Calu3 (cell line): ENCODE data around the gene PSMG4. TPM values are rescaled to one million over a fixed set of nuclear protein-coding genes. Genes with fewer than 3 reads are reported as not detected.

Experiments
- BruUV-seq: library from RNA; stranded (reverse); fragments of 400-500 nt; replicated peaks from 2 replicates; lab custom pipeline; 2021; lab: Mats Ljungman, UMichigan
- CTCF ChIA-PET: fragments of 300-600 bp; sonication (Branson Sonifier 250); formaldehyde crosslinking; loops from one replicate; lab custom pipeline; 2022; ENCODE audit warnings: antibody characterized with exemption; lab: Charles Lee
- DNase-seq: peaks from one replicate; pipeline ENCODE4 v3.0.0; 2022
- H3K27ac Mint-ChIP-seq: one replicate; pipeline ENCODE4 v1.8.0; 2022; ENCODE audit warnings: mixed read lengths; ENCODE audit not compliant: unreplicated experiment
- H3K27me3 Mint-ChIP-seq: one replicate; pipeline ENCODE4 v1.8.0; 2022; ENCODE audit warnings: mixed read lengths; ENCODE audit not compliant: unreplicated experiment
- H3K36me3 Mint-ChIP-seq: one replicate; pipeline ENCODE4 v1.8.0; 2022; ENCODE audit warnings: mild to moderate bottlenecking, moderate library complexity, mixed read lengths; ENCODE audit not compliant: insufficient read depth, unreplicated experiment
- H3K4me1 Mint-ChIP-seq: one replicate; pipeline ENCODE4 v1.8.0; 2022; ENCODE audit warnings: mild to moderate bottlenecking, low read depth, mixed read lengths; ENCODE audit not compliant: unreplicated experiment
- H3K4me3 Mint-ChIP-seq: one replicate; pipeline ENCODE4 v1.8.0; 2022; ENCODE audit warnings: mild to moderate bottlenecking, low read depth, moderate library complexity, mixed read lengths; ENCODE audit not compliant: unreplicated experiment
- H3K9me3 Mint-ChIP-seq: one replicate; pipeline ENCODE4 v1.8.0; 2022; ENCODE audit warnings: low read depth, mixed read lengths; ENCODE audit not compliant: unreplicated experiment
- CTCF ChIP-seq: fragments of 200-600 bp; IDR thresholded peaks from one replicate; pipeline ENCODE4 v1.8.0; 2022; ENCODE audit warnings: antibody characterized with exemption; ENCODE audit not compliant: unreplicated experiment
- intact Hi-C: fragments of 100-400 bp; cut with micrococcal nuclease; formaldehyde crosslinking; loops from one replicate; pipeline ENCODE4 v1.10.0; 2022; ENCODE audit not compliant: unreplicated experiment
- total RNA-seq: library from RNA; stranded (reverse); gene quantifications from 2 replicates; pipeline ENCODE4 v1.2.3, GENCODE V29; 2022

PSMG4 gene
- total RNA-seq, 1 experiment from 2014 or later = 17.6 TPM

GRCh38 chr6:3297909-3298308 lies 39.2 kb downstream of the PSMG4 start:
- H3K9me3 Mint-ChIP-seq = no peaks in the 10 kb centered on the region
- BruUV-seq = no TSS peak
- H3K4me1 Mint-ChIP-seq = no peaks in the 10 kb centered on the region
- no peak for DNase-seq
- no peak for TF ChIP-seq CTCF
- H3K27me3 Mint-ChIP-seq = peaks cover 29% of the 10 kb centered on the region
- intact Hi-C loops = no loop called here
- no peaks in the 10 kb centered on the region for H3K36me3 Mint-ChIP-seq
- CTCF ChIA-PET = no interaction called here
- no peak overlapping the region for H3K27ac Mint-ChIP-seq
- H3K4me3 Mint-ChIP-seq = no peak overlapping the region

- no peak for TF ChIP-seq CTCF
- Mint-ChIP-seq H3K27ac (no peak overlapping the region), H3K36me3 (no peaks in the 10 kb centered on the region), H3K9me3 (no peaks in the 10 kb centered on the region), H3K4me3 (no peak overlapping the region), H3K4me1 (no peaks in the 10 kb centered on the region), H3K27me3 (peaks cover 32% of the 10 kb centered on the region)
- BruUV-seq = no TSS peak
- no peak for DNase-seq
- CTCF ChIA-PET = interaction anchor here (0.6 kb wide), 1 partner anchor 21 kb away, joined by 6 read pairs; no protein-coding TSS in a partner anchor
- intact Hi-C loops = no loop called here
Observed at GRCh38 chr6:3299221-3299620, 40.5 kb downstream of the PSMG4 start.

GRCh38 chr6:3301506-3301905 lies 42.8 kb downstream of the PSMG4 start:
- H3K27me3 Mint-ChIP-seq = peaks cover 38% of the 10 kb centered on the region

GRCh38 chr6:3303795-3304411 lies 45.2 kb downstream of the PSMG4 start:
- CTCF ChIA-PET = no interaction called here
- TF ChIP-seq CTCF = no peak
- Mint-ChIP-seq H3K9me3 (no peaks in the 10 kb centered on the region), H3K36me3 (no peaks in the 10 kb centered on the region), H3K4me1 (no peaks in the 10 kb centered on the region), H3K4me3 (no peak overlapping the region), H3K27ac (no peak overlapping the region), H3K27me3 (peaks cover 38% of the 10 kb centered on the region)
- no TSS peak for BruUV-seq
- intact Hi-C loops = no loop called here
- DNase-seq = no peak

More at GRCh38 chr6:3301506-3301905, 42.8 kb downstream of the PSMG4 start:
- no peak for TF ChIP-seq CTCF
- intact Hi-C loops = no loop called here
- H3K27ac Mint-ChIP-seq = no peak overlapping the region
- no peaks in the 10 kb centered on the region for H3K9me3 Mint-ChIP-seq
- CTCF ChIA-PET = no interaction called here
- no peak for DNase-seq
- H3K4me1 Mint-ChIP-seq = no peaks in the 10 kb centered on the region
- no peak overlapping the region for H3K4me3 Mint-ChIP-seq
- BruUV-seq = no TSS peak
- no peaks in the 10 kb centered on the region for H3K36me3 Mint-ChIP-seq
